ENCODE measurements around the gene GRK5.

DNA sequence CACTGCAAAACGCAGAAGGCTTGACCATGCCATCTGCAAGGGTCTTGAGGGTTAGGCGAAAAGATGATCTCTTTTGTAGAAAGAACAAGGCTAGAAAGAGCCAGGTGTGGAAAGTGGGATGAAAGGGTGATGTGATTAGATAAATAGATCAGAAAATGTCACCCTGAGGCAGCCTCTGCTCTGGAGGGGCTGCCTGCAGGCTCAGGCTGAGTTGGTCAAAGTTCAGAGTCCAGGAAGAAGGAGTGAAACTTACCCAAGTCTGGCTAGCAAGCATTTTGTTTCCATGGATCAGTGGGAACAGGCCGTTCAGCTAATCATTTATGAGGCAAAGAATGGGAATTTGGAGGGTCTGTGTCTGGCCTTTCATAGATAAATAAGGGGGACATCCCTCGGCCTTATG is 255.4 kb downstream of the GRK5 start:
- TF ChIP-seq POLR2AphosphoS5 (IDR thresholded peaks at IDR 0.05; ENCODE audit: low read depth, low read length) (no peak), POLR2A (IDR thresholded peaks at IDR 0.05; ENCODE audit: low read depth, low read length) (no peak)

All from GM12892 (cell line).